NCI-H460 (cell line): ENCODE measurements around the gene C1QTNF6. TPM values are rescaled to one million over a fixed set of nuclear protein-coding genes. Genes with fewer than 3 reads are reported as not detected.

ENCODE experiments used
- DNase-seq: peaks from one replicate; pipeline ENCODE4 v3.0.0-alpha.2; 2016; ENCODE audit warnings: low read depth; ENCODE audit errors: extremely low read depth
- small RNA-seq, 2 experiments: library from RNA; depleted of rRNA; stranded (forward); fragments of <200 nt; gene quantifications; one replicate each; pipeline ENCODE3, GENCODE V24; 2014
- total RNA-seq: library from RNA; depleted of rRNA; stranded (reverse); fragments of >200 nt; shearing (Covaris generic); gene quantifications from 2 replicates; pipeline ENCODE4 v1.2.3, GENCODE V29; 2014; rRNA removed

C1QTNF6 gene
- total RNA-seq, 1 experiment from 2014 or later: 2.7 TPM

- no peak for DNase-seq
Observed at GRCh38 chr22:37146507-37147180, 41.4 kb downstream of the C1QTNF6 start.

- DNase-seq: no peak
Observed at GRCh38 chr22:37146051-37146385, 42.0 kb downstream of the C1QTNF6 start.

- no peak for DNase-seq
Observed at GRCh38 chr22:37145180-37146050, 42.6 kb downstream of the C1QTNF6 start.

DNA sequence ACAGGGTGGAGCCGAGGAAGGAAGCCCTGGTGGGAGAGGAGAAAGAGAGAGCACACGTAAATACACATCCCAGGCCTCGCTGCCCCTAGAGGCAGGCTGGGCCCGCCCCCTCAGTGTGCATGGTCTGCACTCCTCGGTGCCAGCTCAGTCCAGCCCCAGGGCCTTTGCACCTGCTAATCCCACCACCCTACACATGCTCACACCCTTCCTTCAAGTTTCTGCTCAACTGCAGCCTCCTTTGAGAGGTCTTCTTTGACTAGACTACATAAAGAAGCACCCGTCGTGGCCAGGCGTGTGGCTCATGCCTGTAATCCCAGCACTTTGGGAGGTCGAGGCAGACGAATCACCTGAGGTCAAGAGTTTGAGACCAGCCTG, 43.9 kb downstream of the C1QTNF6 start:
- DNase-seq: no peak

DNA sequence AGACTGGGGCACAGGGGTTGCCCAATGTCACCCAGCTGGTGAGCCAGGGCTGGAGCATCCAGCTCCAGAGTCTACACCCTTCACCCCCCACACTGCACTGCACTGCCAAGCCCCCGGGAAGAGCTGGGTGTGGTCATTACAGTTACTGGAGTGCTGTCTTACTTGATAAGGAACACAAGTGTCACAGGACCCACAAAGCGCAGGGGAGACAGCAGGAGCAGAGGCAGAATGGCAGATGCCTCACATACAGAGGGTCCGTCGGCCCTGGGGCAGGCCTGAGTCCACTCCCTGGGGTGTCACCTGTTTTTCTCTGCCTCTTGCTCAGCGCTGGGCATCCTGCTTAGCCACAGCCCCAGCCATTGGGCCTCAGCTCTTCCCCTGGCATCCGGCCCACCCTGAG, 46.1 kb downstream of the C1QTNF6 start:
- no peak for DNase-seq

- DNase-seq: no peak
Observed at GRCh38 chr22:37141476-37141875, 46.6 kb downstream of the C1QTNF6 start.

DNA sequence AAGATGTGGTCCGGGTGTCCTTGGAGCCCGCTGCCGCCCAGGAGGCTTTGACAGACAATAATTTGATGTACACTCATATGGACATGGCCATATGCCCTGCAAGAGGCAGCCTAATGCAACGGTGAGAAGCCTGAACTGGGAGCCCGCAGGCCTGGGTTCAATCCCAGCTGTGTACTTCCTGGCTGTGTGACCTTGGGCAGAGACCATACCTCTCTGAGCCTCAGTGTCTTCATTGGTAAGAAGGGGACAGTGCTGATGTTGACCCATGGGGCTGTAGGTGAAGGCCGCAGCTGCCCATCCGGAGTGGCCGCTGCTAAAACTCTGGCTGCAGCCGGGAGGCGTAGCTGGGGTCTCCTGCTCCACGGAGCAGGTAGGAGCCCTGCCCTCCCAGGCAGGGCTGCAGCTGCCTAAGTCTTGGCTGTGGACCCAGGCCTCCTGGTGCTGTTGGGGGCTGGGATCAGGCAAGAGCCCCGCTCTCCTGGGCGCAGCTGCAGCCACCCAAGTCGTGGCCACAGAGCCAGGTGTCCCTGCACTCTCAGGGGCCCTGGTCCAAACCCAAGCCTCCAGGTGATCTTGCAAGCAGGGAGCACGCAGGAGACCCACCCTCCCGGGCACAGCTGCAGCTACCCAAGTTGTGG, 47.2 kb downstream of the C1QTNF6 start:
- DNase-seq: no peak

GRCh38 chr22:37139762-37140161, 48.3 kb downstream of the C1QTNF6 start:
- DNase-seq: no peak

DNA sequence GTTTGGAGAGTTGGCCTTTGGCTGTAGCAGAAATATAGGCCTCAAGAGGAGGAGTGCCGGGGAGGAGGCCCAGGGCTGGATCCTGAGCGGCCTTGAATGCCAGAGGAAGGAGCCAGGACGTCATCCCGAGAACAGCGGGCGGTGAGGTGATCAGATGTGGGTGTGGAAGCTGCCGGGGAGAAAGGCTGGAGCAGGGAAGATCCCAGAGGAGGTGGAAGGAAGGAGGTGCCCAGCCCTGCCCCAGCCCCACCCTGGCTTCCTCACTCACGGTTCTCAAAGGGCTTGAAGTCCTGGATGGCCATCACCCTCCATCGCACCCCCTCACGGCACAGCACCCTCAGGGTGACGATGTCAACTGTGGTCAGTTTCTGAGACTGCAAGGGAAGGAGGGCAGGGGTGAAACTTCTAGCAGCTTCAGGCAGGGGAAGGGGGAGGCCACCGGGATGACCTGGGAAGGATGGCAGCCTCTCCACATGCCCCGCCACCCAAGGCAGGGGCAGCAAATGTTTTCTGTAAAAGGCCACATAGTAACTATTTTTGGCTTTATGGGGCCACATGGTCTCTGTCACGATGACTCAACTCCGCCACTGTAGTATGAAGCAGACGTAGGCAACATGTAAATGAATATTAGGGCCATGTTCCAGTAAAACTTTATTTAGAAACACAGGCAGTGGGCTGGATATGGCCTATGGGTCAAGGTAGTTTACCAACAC, 49.0 kb downstream of the C1QTNF6 start:
- DNase-seq: no peak

DNA sequence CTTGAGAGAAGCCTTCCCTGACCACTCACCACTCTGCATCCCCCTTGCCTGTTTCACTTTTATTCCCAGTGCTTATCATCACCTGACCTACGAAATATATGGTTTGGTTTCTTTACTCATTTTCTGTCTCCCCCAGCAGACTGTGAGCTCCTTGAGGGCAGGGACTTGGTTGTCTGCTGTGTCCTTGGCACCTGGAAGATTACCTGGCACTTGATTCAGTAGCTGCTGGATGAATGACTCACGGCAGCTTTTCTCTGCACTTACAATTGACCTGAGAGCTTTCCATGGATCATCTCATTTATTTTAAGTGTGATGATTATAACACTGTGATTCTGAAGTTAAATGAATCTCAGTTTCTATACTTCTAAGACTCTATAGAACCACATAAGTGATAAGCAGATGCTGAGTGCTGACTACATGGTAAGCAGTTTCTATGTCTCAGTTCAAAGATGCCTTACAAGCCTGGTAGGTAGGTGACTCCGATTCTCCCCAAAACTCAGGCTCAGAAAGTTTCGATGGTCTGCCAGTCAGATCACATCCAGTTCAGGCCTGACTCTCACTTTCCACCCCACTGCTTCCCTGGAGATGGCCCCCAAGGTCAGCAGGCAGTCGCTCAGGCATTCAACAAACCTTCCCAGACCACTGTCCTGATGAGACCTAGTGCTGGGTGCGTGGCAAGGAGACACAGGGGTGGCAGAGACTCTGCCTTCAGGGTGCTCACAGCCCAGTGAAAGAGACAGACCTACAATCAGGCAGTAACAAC, 50.0 kb downstream of the C1QTNF6 start:
- no peak for DNase-seq

GRCh38 chr22:37137131-37137530, 50.9 kb downstream of the C1QTNF6 start:
- no peak for DNase-seq

DNA sequence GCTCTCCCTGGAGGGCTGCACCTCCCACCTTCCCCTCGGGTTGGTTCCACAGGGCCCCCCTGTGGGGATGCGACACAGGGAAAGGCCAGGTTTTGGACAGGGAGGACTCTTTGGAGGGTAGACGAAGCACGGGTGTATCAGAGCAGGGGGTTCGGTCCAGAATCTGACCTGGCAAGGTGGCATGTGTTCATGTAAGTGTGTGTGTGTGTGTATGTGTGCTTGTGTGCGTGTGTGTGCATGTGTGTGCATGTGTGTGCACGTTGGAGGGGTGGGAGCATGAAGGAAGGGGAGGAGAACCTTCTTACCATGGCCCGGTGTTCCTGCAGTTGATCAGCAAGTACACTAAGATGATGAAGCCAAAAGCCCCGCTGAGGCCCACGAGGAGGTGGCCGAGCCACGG, 53.0 kb downstream of the C1QTNF6 start:
- DNase-seq: no peak

DNA sequence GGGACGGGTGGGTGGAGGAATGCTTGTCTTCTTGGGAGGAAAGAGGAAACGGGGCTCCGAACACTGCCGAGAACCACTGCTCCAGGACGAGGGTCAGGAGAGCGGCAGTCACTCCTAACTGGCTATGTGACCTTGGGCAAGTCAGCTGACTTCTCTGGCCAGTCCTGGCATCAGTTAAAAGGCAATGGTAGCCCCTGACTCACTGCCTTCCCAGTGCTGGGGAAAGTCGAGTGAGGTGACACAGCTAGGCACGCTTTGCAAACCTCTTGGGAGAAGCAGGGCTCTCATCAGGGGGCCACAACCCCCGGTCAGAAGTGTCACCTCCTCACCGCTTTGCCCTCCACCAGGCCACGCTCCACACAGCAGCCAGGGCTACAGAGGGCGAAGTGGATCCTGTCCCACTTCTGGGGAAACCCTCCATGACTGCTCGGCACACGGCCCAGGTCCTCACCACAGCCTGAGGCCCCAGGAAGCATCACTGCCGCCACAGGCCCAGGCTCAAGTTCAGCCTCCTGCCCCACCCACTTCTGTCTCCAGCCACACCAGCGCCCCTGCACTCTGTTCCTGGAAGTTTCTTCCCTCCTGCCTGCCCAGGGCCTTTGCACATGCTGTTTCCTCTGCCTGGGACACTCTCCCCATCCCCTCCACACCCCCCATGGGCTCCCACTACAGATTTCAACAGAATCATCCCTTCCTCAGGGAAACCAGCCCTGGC, 54.6 kb downstream of the C1QTNF6 start:
- no peak for DNase-seq

DNA sequence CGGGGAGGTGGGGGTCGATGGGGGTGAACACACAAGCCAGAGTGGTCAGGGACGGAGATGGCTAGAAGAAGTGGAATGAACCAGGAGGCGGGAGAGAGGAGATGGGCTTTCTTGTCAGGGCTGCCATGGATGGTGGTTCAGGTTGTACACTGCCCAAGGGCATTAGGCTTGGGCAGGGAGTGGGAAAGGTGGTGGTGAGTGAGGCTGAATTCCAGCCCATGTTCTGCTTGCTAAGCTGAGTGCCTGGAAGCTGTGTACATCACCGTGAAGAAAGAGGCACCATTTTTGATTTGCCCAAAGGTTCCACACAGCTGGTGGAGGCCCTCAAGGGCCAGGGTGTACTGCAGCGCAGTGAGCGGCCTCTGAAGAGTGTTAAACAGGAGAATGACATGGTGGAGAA, 55.3 kb downstream of the C1QTNF6 start:
- no peak for DNase-seq

Small RNAs within 50 kb of the gene (small RNA-seq; reads per million reads assigned to genes)
- gene Z82188.1: 0 reads per million in 2 experiments

Other genes starting within 250 kb of the C1QTNF6 start
- gene TST, start 168.8 kb downstream of the C1QTNF6 start, total RNA-seq: 11.5 and 13.8 TPM in 2 replicates
- 41.9 and 49.9 TPM in 2 replicates for gene MPST, start 168.5 kb downstream of the C1QTNF6 start, total RNA-seq
- 3.3 and 4.1 TPM in 2 replicates for gene KCTD17, start 136.5 kb downstream of the C1QTNF6 start, total RNA-seq
- gene TMPRSS6, start 78.5 kb downstream of the C1QTNF6 start, total RNA-seq: not detected in 2 replicates
- gene IL2RB, start 38.3 kb downstream of the C1QTNF6 start, total RNA-seq: not detected in 2 replicates
- not detected in 2 replicates for gene SSTR3, start 24.2 kb upstream of the C1QTNF6 start, total RNA-seq
- 0.98 and 1.3 TPM in 2 replicates for gene RAC2, start 56.0 kb upstream of the C1QTNF6 start, total RNA-seq
- gene CYTH4, start 94.3 kb upstream of the C1QTNF6 start, total RNA-seq: not detected in 2 replicates
- 0.02 TPM in 1 of 2 replicates, not detected in the other for gene ELFN2, start 239.2 kb upstream of the C1QTNF6 start, total RNA-seq